SU-DHL-6 (cell line): ENCODE data around the gene PLEKHJ1.

Source experiments
- H2AFZ ChIP-seq: fragments of 200-600 bp; sonication (generic); 2 replicates; pipeline ENCODE4 v1.6.1; 2014; ENCODE audit warnings: low read depth, mild to moderate bottlenecking, moderate library complexity, mixed read lengths, antibody characterized with exemption, low read length; ENCODE audit not compliant: severe bottlenecking
- H3F3A ChIP-seq: fragments of 200-600 bp; shearing (Covaris generic); 2 replicates; pipeline ENCODE4 v1.6.0; 2016; ENCODE audit warnings: antibody characterized with exemption, mild to moderate bottlenecking; ENCODE audit not compliant: insufficient read depth
- H3K27ac ChIP-seq: fragments of 200-600 bp; sonication (generic); 2 replicates; pipeline ENCODE4 v1.5.1; 2016; ENCODE audit warnings: low read depth, mild to moderate bottlenecking, low read length, moderate library complexity, mixed read lengths
- H3K27me3 ChIP-seq: fragments of 200-600 bp; sonication (generic), shearing (Covaris generic); 2 replicates; pipeline ENCODE4 v1.6.0; 2014; ENCODE audit warnings: mild to moderate bottlenecking, low read length
- H3K36me3 ChIP-seq: fragments of 200-600 bp; sonication (generic); 2 replicates; pipeline ENCODE4 v1.6.1; 2014; ENCODE audit warnings: mild to moderate bottlenecking, low read length, mixed read lengths
- H3K4me2 ChIP-seq: fragments of 300-600, 200-600 bp; shearing (Covaris generic), sonication (generic); 2 replicates; pipeline ENCODE4 v1.6.0; 2014; ENCODE audit warnings: low read length, low read depth, mild to moderate bottlenecking; ENCODE audit not compliant: poor library complexity, severe bottlenecking
- H3K4me3 ChIP-seq: fragments of 200-600 bp; sonication (generic); 2 replicates; pipeline ENCODE4 v1.5.1; 2014; ENCODE audit warnings: antibody characterized with exemption, low read length, mild to moderate bottlenecking, mixed read lengths; ENCODE audit not compliant: insufficient read depth, poor library complexity, severe bottlenecking
- H3K79me2 ChIP-seq: fragments of 200-600 bp; sonication (generic); 2 replicates; pipeline ENCODE4 v1.6.1; 2014; ENCODE audit warnings: mild to moderate bottlenecking, low read length, moderate library complexity; ENCODE audit not compliant: insufficient read depth
- H3K9ac ChIP-seq: fragments of 200-600 bp; sonication (generic); 2 replicates; pipeline ENCODE4 v1.7.0; 2014; ENCODE audit warnings: mild to moderate bottlenecking, low read length
- H3K9me2 ChIP-seq: fragments of 200-600 bp; sonication (generic); replicated peaks from 2 replicates; pipeline ENCODE4 v1.6.1; 2014; ENCODE audit warnings: low read length; ENCODE audit not compliant: insufficient read depth
- H3K9me3 ChIP-seq: fragments of 200-600 bp; sonication (generic); 2 replicates; pipeline ENCODE4 v1.6.1; 2014; ENCODE audit warnings: low read length, mixed read lengths; ENCODE audit not compliant: insufficient read depth
- H4K20me1 ChIP-seq: fragments of 200-600 bp; sonication (generic); 2 replicates; pipeline ENCODE4 v1.6.1; 2014; ENCODE audit warnings: low read depth, mild to moderate bottlenecking, antibody characterized with exemption, low read length, moderate library complexity, mixed read lengths
- EZH2phosphoT487 ChIP-seq: fragments of 200-600 bp; sonication (generic), shearing (Covaris generic); conservative IDR thresholded peaks from 2 replicates; pipeline ENCODE4 v1.6.1; 2018; ENCODE audit warnings: mild to moderate bottlenecking, antibody characterized with exemption, low read length, moderate library complexity, mixed read lengths
- TF ChIP-seq, protein P1 (sequence below): fragments of 200-600 bp; sonication (generic); IDR thresholded peaks from one replicate; pipeline ENCODE4 v1.5.1; 2017; ENCODE audit warnings: antibody characterized with exemption, mild to moderate bottlenecking, low read length, moderate library complexity; ENCODE audit not compliant: insufficient read depth, poor library complexity, severe bottlenecking

The PLEKHJ1 gene

DNA sequence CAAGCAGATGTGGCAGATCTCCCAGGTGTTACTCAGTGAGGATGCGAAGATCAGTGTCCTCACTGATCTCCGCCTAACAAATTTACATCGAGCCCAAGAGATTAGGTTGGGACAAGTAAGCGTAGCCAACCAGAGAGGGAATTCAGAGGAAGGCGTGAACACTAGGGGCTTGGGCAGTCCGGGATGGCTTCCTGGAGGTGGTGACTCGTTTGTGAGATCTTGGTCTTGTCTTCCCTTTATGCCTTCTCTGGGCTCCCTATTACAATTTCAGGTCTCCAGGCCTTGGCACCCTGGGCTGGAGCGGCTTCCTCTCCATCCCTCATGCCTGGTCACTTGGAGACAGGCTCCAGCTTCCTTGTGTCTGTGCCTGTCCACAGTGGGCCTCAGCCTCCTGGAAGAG, 6.7 kb upstream of the PLEKHJ1 start:
- Histone ChIP-seq H4K20me1 (peaks cover 8% of the 10 kb centered on the region; the same call in 1 of the 2 replicates), H3K36me3 (no peaks in the 10 kb centered on the region), H3K27me3 (no peaks in the 10 kb centered on the region), H3K27ac (no peak overlapping the region), H3K79me2 (peaks cover 59% of the 10 kb centered on the region), H3F3A (no peaks in the 10 kb centered on the region), H3K9me2 (no peaks in the 10 kb centered on the region), H3K9me3 (no peaks in the 10 kb centered on the region), H3K4me3 (no peak overlapping the region), H3K9ac (no peak overlapping the region), H2AFZ (no peak overlapping the region), H3K4me2 (no peak overlapping the region)
- TF ChIP-seq, protein P1, sequence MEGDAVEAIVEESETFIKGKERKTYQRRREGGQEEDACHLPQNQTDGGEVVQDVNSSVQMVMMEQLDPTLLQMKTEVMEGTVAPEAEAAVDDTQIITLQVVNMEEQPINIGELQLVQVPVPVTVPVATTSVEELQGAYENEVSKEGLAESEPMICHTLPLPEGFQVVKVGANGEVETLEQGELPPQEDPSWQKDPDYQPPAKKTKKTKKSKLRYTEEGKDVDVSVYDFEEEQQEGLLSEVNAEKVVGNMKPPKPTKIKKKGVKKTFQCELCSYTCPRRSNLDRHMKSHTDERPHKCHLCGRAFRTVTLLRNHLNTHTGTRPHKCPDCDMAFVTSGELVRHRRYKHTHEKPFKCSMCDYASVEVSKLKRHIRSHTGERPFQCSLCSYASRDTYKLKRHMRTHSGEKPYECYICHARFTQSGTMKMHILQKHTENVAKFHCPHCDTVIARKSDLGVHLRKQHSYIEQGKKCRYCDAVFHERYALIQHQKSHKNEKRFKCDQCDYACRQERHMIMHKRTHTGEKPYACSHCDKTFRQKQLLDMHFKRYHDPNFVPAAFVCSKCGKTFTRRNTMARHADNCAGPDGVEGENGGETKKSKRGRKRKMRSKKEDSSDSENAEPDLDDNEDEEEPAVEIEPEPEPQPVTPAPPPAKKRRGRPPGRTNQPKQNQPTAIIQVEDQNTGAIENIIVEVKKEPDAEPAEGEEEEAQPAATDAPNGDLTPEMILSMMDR = no peak
- TF ChIP-seq EZH2phosphoT487 = no peak

DNA sequence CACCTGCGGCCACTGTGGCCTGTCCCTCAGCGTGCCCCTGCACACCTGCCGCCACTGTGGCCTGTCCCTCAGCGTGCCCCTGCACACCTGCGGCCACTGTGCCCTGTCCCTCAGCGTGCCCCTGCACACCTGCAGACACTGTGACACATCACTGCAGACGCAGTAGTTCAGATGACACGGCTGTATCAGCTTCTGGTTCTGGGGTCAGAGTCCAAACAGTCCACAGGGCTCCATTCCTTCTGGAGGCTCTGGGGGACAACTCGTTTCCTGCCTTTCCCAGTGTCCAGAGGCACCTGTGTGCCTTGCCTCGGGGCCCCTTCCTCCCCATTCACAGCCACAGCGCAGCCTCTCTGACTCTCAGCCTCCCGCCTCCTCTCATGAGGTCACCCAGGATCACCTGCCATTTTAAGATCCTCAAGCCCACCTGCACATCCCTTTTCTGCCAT, 6.0 kb upstream of the PLEKHJ1 start:
- no peaks in the 10 kb centered on the region for H3K27me3 ChIP-seq
- H4K20me1 ChIP-seq = peaks cover 8% of the 10 kb centered on the region; the same call in 1 of the 2 replicates
- no peaks in the 10 kb centered on the region for H3K9me2 ChIP-seq
- H3K9me3 ChIP-seq = no peaks in the 10 kb centered on the region
- H3F3A ChIP-seq = no peaks in the 10 kb centered on the region
- H3K36me3 ChIP-seq = no peaks in the 10 kb centered on the region
- no peak overlapping the region for H2AFZ ChIP-seq
- H3K4me3 ChIP-seq = no peak overlapping the region
- peaks cover 66% of the 10 kb centered on the region for H3K79me2 ChIP-seq
- H3K27ac ChIP-seq = no peak overlapping the region
- TF ChIP-seq, protein P1 = no peak
- no peak for TF ChIP-seq EZH2phosphoT487
- H3K4me2 ChIP-seq = no peak overlapping the region
- no peak overlapping the region for H3K9ac ChIP-seq

DNA sequence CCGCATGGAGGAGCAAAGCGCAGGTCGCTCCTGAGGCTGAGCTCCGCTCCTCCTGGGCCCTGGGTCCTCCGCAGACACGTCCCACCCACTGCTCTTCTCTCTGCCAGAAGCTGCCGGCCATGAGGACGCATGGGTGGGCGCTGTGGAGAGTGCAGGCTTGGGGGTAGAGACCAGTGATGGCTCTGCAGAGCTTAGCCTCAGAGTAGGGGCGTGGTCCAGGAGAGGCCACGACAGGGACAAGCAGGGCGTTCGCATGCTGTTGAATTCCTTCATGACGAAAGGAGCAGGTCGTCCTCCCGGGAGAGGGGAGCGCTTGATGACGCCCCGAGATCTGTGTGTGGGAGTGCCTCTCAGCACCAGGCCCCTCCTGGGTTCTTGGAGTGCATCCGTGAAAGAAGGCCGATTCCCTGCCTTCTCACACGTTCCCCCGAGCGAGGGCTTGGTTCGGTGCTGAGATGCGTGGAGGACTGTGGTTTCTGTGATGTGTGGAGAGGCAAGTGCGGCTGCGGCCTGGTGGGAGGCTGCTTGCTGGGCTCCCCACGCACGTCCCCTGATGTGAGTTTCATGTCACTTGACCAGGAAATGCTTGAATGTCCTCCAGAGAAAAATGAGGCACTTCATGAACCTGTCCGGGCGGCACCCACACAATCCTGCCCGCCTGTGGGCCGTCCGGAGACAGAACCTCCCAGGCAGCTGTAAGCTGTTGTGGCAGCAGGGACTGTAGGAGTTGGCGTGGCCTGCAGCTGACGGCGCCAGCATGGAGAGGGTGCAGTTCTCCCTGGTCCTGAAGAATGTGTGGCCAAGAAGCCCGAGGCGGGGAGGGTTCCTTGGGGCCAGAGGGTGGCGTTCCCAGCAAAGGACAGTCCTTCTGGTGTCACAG, 5.0 kb upstream of the PLEKHJ1 start:
- no peak overlapping the region for H3K9ac ChIP-seq
- TF ChIP-seq EZH2phosphoT487 = no peak
- TF ChIP-seq, protein P1 = no peak
- H3F3A ChIP-seq = no peaks in the 10 kb centered on the region
- H4K20me1 ChIP-seq = peaks cover 8% of the 10 kb centered on the region; the same call in 1 of the 2 replicates
- no peak overlapping the region for H3K27ac ChIP-seq
- H3K9me3 ChIP-seq = no peaks in the 10 kb centered on the region
- no peak overlapping the region for H3K4me3 ChIP-seq
- no peak overlapping the region for H3K4me2 ChIP-seq
- no peak overlapping the region for H2AFZ ChIP-seq
- H3K79me2 ChIP-seq = peaks cover 70% of the 10 kb centered on the region
- H3K9me2 ChIP-seq = no peaks in the 10 kb centered on the region
- H3K36me3 ChIP-seq = no peaks in the 10 kb centered on the region
- no peaks in the 10 kb centered on the region for H3K27me3 ChIP-seq
